ENCODE data around the gene ABTB2. TPM values are rescaled to one million over a fixed set of nuclear protein-coding genes. Genes with fewer than 3 reads are reported as not detected.

Gene ABTB2
- total RNA-seq, 1 experiment from 2014 or later, result 5.5 TPM

DNA sequence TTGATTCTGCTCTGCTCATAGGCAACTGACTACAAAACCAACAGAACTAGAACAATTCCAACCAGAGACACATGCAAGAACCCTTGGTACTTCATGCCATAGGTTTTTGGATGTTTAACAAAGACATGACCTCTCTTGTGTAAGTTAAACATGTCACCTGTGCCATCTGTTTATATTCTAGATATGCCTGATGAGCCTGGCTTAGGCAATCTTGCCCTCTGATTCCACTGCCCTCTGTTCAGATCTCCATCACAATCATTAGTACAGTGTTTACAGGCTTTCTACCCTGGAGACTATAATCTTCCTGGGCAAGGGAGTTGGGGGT is 40.8 kb downstream of the ABTB2 start:
- no peak overlapping the region for H4K8ac ChIP-seq (replicated peaks; ENCODE audit: insufficient read length, low read depth, low read length)
- no peak overlapping the region for H3K27ac ChIP-seq (ENCODE audit: insufficient read length, low read depth, low read length)
- peak overlapping the region in 1 of 3 experiments; percentile 8; a peak in 1 of 7 replicates for H3K27ac Mint-ChIP-seq

More for the DNA sequence above, 40.8 kb downstream of the ABTB2 start:
- no peaks in the 10 kb centered on the region for H3K79me2 ChIP-seq (ENCODE audit: insufficient read depth, low read length)
- H2BK20ac ChIP-seq (ENCODE audit: low read depth, low read length, poor library complexity, severe bottlenecking), result no peak overlapping the region
- no peak overlapping the region for H3T11ph ChIP-seq (ENCODE audit: low read length)
- no peaks in the 10 kb centered on the region for H3K4me1 ChIP-seq (ENCODE audit: insufficient read depth, low read length)
- no peak overlapping the region for H4K91ac ChIP-seq (ENCODE audit: insufficient read length, low read depth, low read length)
- no peak overlapping the region for H2AFZ ChIP-seq (ENCODE audit: low read length)
- no peaks in the 10 kb centered on the region for H3K36me3 Mint-ChIP-seq (ENCODE audit: insufficient read depth in 1 of 3, low read depth in 3 of 3)
- H3K4me2 ChIP-seq (ENCODE audit: insufficient read depth, insufficient read length, low read length), result no peak overlapping the region
- no peak for DNase-seq
- no peak overlapping the region for H2BK120ac ChIP-seq (ENCODE audit: low read depth, low read length, poor library complexity, severe bottlenecking)
- H3K23me2 ChIP-seq (ENCODE audit: insufficient read length, low read depth, low read length, poor library complexity, severe bottlenecking), result no peaks in the 10 kb centered on the region
- no peak overlapping the region for H4K5ac ChIP-seq (ENCODE audit: insufficient read length, low read depth, low read length)
- H2BK5ac ChIP-seq (ENCODE audit: insufficient read length, low read length), result no peak overlapping the region
- no peak overlapping the region for H2BK12ac ChIP-seq (ENCODE audit: insufficient read length, low read depth, low read length)
- no peak overlapping the region for H3K4ac ChIP-seq (ENCODE audit: low read depth, low read length)
- H3K14ac ChIP-seq (ENCODE audit: insufficient read depth, low read length), result no peak overlapping the region
- no peak overlapping the region for H3K56ac ChIP-seq (ENCODE audit: insufficient read length, low read depth, low read length)
- H4K20me1 ChIP-seq (ENCODE audit: control insufficient read depth, insufficient read depth, insufficient read length), result no peaks in the 10 kb centered on the region
- H3K18ac ChIP-seq (ENCODE audit: insufficient read length, low read depth, low read length), result no peak overlapping the region
- no peak overlapping the region for H2BK15ac ChIP-seq (ENCODE audit: low read depth, low read length)
- H3K23ac ChIP-seq (ENCODE audit: insufficient read length, low read depth, low read length), result no peak overlapping the region
- H3K4me1 Mint-ChIP-seq, result peaks cover 0 to 3% of the 10 kb centered on the region in 2 experiments; a peak in 2 of 4 replicates
- H2AK5ac ChIP-seq (ENCODE audit: insufficient read length, low read length), result no peak overlapping the region
- H3K9me3 Mint-ChIP-seq, result no peaks in the 10 kb centered on the region
- H3K9ac ChIP-seq (ENCODE audit: extremely low read depth, insufficient read length, low read length), result no peak overlapping the region
- no peaks in the 10 kb centered on the region for H3K27me3 ChIP-seq (ENCODE audit: insufficient read depth, low read length)
- no peaks in the 10 kb centered on the region for H3K79me1 ChIP-seq (ENCODE audit: insufficient read depth, low read depth, low read length, poor library complexity, severe bottlenecking)
- H3K27me3 Mint-ChIP-seq (ENCODE audit: low read depth), result no peaks in the 10 kb centered on the region
- no peaks in the 10 kb centered on the region for H3K9me3 ChIP-seq (ENCODE audit: control insufficient read depth, low read depth, low read length)
- TF ChIP-seq, protein P1, sequence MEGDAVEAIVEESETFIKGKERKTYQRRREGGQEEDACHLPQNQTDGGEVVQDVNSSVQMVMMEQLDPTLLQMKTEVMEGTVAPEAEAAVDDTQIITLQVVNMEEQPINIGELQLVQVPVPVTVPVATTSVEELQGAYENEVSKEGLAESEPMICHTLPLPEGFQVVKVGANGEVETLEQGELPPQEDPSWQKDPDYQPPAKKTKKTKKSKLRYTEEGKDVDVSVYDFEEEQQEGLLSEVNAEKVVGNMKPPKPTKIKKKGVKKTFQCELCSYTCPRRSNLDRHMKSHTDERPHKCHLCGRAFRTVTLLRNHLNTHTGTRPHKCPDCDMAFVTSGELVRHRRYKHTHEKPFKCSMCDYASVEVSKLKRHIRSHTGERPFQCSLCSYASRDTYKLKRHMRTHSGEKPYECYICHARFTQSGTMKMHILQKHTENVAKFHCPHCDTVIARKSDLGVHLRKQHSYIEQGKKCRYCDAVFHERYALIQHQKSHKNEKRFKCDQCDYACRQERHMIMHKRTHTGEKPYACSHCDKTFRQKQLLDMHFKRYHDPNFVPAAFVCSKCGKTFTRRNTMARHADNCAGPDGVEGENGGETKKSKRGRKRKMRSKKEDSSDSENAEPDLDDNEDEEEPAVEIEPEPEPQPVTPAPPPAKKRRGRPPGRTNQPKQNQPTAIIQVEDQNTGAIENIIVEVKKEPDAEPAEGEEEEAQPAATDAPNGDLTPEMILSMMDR (conservative IDR thresholded peaks at IDR 0.05), result no peak
- no peak overlapping the region for H3K4me3 Mint-ChIP-seq
